Ovary (tissue), 9 donors: ENCODE measurements around the gene SRSF6. TPM values are rescaled to one million over a fixed set of nuclear protein-coding genes. Genes with fewer than 3 reads are reported as not detected.

ENCODE experiments used
- DNase-seq, 5 donors: peaks; one replicate each; pipeline ENCODE4 v3.0.0-alpha.2; 2019 to 2020
- H3K27ac ChIP-seq, 2 donors: fragments of 200-600 bp; one replicate each; pipeline versions ENCODE4 v1.5.1 to v1.8.0; 2019 to 2022
- H3K27me3 ChIP-seq: fragments of 200-600 bp; one replicate; pipeline ENCODE4 v1.8.0; 2022
- H3K36me3 ChIP-seq: fragments of 200-600 bp; sonication (generic); one replicate; pipeline ENCODE4 v1.5.1; 2019
- H3K4me1 ChIP-seq: one replicate; pipeline ENCODE4 v1.8.1; 2013; ENCODE audit warnings: mild to moderate bottlenecking, moderate library complexity; ENCODE audit not compliant: insufficient read depth
- H3K4me3 ChIP-seq: fragments of 200-600 bp; sonication (generic); one replicate; pipeline ENCODE4 v1.5.1; 2017
- H3K9me3 ChIP-seq, 2 donors: fragments of 200-600 bp in 1 of 2; sonication (generic) in 1 of 2; one replicate each; pipeline versions ENCODE4 v1.5.1 to v1.8.1; 2013 to 2019; ENCODE audit warnings: mild to moderate bottlenecking in 1 of 2, moderate library complexity in 1 of 2
- EP300 ChIP-seq: sonication (generic); formaldehyde crosslinking; IDR thresholded peaks from one replicate; pipeline ENCODE4 v1.6.1; 2017; ENCODE audit warnings: antibody characterized with exemption
- POLR2A ChIP-seq: fragments of 450-650 bp; IDR thresholded peaks from one replicate; pipeline ENCODE4 v1.6.1; 2017; ENCODE audit warnings: antibody characterized with exemption, mild to moderate bottlenecking, moderate library complexity
- WGBS, 3 donors: extraction: QIAGEN DNeasy Blood & Tissue Kit in 1 of 3; methylation state at CpG; one replicate each; pipeline versions ENCODE4 v1.1.5 to v1.1.7; 2013 to 2017; 5-methylcytosine and 5-hydroxymethylcytosine counted together
- intact Hi-C, 4 donors: fragments of 100-400 bp; cut with DNase I; formaldehyde crosslinking; loops; one replicate each; pipeline versions ENCODE4 v1.11.0 to v1.15.1; 2022 to 2023
- polyA plus RNA-seq, 2 donors: library from polyadenylated mRNA; stranded (reverse); fragments of 200-250 nt in 1 of 2; fragments of 350-450 nt in 1 of 2; fragmentation: Illumina TruSeq in 1 of 2; extraction: RNeasy Lipid Tissue Mini Kit (QIAGEN cat#74804) in 1 of 2; gene quantifications; one replicate each; pipeline ENCODE4 v1.2.3, GENCODE V29; 2013 to 2014
- total RNA-seq, 7 donors: library from RNA; depleted of rRNA in 2 of 7; stranded (reverse); fragments of >200 nt in 2 of 7; fragmentation: NEBNext Ultra II Directional in 3 of 7; extraction: Animal tissue kit (Norgen Biotek cat#: 25700) in 3 of 7; gene quantifications; one replicate each; pipeline versions ENCODE4 v1.1.0 to v1.2.4, GENCODE V29; 2016 to 2023
- TF ChIP-seq, protein P1 (sequence below), 3 donors: fragments of 450-650 bp in 2 of 3; fragments of 200-600 bp in 1 of 3; IDR thresholded peaks; one replicate each; pipeline versions ENCODE4 v1.5.1 to v1.8.0; 2016 to 2022; ENCODE audit warnings: antibody characterized with exemption in 3 of 3, mild to moderate bottlenecking in 1 of 3
- donor health status: DM: no; HTN: no; CAD: no; lungs with moderate emphysema.
- donor health status: DM: no; HTN: no; CAD: no.
- donor health status: Bipolar disorder and iron deficiency.
- donor health status: DM: yes; HTN: yes; CAD: no.
- donor health status: DM: no; HTN: no; CAD: no.
- donor health status: DM: yes; HTN: yes; CAD: no.

SRSF6 gene
- total and polyA plus RNA-seq, 9 donors: 69.7 to 163 (median 122) TPM

DNA sequence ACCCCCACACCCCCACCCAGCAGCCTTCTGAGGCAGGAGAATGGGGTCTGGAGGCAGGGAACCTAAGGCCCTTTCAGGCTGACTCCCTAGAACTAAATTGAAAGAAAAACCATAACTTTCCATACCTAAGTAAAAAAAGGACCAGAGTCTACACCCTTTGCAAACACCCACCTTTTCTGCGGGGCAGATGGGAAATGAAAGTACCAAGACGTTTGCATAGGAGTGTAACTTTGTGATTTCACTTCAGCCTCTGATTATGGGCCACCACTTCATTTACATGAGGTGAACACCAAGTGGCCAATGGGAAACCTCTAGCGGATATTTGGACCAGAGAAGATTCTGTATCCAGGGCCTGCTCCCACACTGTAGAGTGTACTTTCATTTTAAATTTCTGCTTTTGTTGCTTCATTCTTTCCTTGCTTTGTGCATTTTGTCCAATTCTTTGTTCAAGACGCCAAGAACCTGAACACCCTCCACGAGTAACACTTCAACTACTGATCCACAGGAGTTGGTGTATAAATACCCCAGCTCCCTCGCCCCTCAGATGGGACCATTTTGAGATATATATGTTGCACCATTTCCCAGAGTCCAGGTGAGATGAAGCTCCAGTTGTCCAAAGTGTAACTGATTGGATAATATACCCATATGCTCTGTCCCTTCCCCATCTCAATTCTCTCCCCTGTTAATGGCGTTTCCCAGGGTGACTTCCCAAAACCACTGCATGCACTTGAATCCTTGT lies 18.9 kb upstream of the SRSF6 start:
- H3K27ac ChIP-seq: no peak overlapping the region
- no peaks in the 10 kb centered on the region for H3K27me3 ChIP-seq
- intact Hi-C loops: no loop called here
- H3K4me3 ChIP-seq: no peak overlapping the region
- no peak for DNase-seq
- H3K36me3 ChIP-seq: no peaks in the 10 kb centered on the region
- no peaks in the 10 kb centered on the region for H3K4me1 ChIP-seq
- H3K9me3 ChIP-seq: no peaks in the 10 kb centered on the region
- TF ChIP-seq, protein P1, sequence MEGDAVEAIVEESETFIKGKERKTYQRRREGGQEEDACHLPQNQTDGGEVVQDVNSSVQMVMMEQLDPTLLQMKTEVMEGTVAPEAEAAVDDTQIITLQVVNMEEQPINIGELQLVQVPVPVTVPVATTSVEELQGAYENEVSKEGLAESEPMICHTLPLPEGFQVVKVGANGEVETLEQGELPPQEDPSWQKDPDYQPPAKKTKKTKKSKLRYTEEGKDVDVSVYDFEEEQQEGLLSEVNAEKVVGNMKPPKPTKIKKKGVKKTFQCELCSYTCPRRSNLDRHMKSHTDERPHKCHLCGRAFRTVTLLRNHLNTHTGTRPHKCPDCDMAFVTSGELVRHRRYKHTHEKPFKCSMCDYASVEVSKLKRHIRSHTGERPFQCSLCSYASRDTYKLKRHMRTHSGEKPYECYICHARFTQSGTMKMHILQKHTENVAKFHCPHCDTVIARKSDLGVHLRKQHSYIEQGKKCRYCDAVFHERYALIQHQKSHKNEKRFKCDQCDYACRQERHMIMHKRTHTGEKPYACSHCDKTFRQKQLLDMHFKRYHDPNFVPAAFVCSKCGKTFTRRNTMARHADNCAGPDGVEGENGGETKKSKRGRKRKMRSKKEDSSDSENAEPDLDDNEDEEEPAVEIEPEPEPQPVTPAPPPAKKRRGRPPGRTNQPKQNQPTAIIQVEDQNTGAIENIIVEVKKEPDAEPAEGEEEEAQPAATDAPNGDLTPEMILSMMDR (IDR thresholded peaks at IDR 0.05): no peak
- no peak for TF ChIP-seq EP300
- TF ChIP-seq POLR2A: no peak
- 75 to 86% (median 81%) methylated on average over 7 of the region's 7 CpGs for WGBS, 3 donors

DNA sequence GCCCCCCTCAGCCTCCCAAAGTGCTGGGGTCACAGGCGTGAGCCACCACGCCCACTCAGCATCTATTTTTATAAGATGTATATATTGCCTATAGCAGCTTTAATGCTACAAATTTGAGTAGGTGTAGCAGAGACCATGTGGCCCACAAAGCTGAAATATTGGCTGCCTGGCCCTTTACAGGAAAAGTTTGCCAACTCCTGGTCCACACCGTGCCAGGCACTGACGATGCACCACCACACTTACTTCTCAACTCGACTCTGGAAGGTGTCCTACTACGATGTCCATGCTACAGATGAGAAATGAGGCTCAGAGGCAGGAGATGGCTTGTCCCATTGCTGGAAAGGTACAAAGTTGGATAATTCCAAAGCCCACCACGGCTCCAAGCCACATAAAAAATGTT lies 17.2 kb upstream of the SRSF6 start:
- H3K27ac ChIP-seq: no peak overlapping the region
- H3K27me3 ChIP-seq: no peaks in the 10 kb centered on the region
- no peaks in the 10 kb centered on the region for H3K9me3 ChIP-seq
- WGBS, 3 donors: 77 to 86% (median 80%) methylated on average over 7 of the region's 7 CpGs
- intact Hi-C loops: loop anchor here in 2 of 4 donors (10.0 kb wide), 1 partner anchor 644 kb away; no protein-coding TSS in a partner anchor
- H3K4me1 ChIP-seq: no peaks in the 10 kb centered on the region
- TF ChIP-seq, protein P1 (IDR thresholded peaks at IDR 0.05): no peak
- TF ChIP-seq EP300: no peak
- no peak for TF ChIP-seq POLR2A
- DNase-seq: no peak
- no peaks in the 10 kb centered on the region for H3K36me3 ChIP-seq
- H3K4me3 ChIP-seq: no peak overlapping the region

DNA sequence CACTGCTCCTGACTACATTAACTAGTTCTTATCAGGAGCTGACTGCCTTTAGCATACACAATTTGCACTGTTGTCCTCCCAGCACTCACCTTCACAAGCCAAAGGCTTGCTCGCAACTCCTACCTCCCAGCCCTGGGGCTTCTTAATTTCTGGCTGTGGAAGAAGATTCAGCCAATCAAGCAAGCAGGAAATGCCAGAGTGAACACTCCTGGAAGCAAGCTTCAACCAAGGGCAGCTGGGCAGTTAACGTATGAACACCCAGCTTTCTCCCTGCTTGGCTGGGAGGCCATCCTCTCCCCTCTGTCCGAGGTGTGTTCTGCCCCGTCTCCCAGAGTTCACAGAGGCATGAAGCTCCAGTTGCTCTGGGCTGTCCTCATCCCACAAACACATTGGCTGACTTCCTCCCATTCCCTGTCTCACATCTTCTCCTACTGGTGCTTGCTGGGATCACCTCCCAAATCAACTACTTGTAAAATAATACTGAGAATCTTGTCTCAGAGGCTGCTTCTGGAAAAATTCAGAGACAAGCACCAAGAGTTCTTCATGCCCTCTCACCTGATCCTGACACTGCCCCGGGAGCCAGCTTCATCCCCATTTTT lies 15.3 kb upstream of the SRSF6 start:
- TF ChIP-seq EP300: no peak
- TF ChIP-seq, protein P1 (IDR thresholded peaks at IDR 0.05): no peak
- no peak for TF ChIP-seq POLR2A
- Histone ChIP-seq H3K4me1 (no peaks in the 10 kb centered on the region), H3K27me3 (no peaks in the 10 kb centered on the region), H3K36me3 (no peaks in the 10 kb centered on the region), H3K27ac (no peak overlapping the region), H3K4me3 (no peak overlapping the region), H3K9me3 (no peaks in the 10 kb centered on the region)
- intact Hi-C loops: loop anchor here in 2 of 4 donors (10.0 kb wide), 1 partner anchor 642 kb away; no protein-coding TSS in a partner anchor
- no peak for DNase-seq
- 34 to 43% (median 36%) methylated on average over 5 of the region's 5 CpGs for WGBS, 3 donors

DNA sequence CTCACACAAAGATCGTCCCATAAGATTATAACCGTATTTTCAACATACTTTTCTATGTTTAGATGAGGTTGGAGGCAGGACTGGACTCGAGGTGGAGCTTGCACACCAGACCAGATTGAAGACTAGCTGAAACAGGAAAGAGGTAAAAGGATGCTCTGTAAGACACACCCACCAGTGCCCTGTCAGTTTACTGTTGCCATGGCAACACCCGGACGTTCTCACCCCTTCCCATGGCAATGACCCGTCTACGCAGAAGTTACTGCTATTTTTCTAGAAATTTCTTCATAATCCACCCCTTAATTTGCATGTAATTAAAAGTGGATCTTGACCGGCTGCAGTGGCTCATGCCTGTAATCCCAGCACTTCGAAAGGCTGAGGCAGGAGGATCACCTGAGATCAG lies 13.6 kb upstream of the SRSF6 start:
- TF ChIP-seq EP300 (no peak), POLR2A (no peak)
- TF ChIP-seq, protein P1 (IDR thresholded peaks at IDR 0.05): no peak
- no peak for DNase-seq
- 58 to 63% (median 61%) methylated on average over 9 of the region's 9 CpGs for WGBS, 3 donors
- no peak overlapping the region for H3K4me3 ChIP-seq
- no peaks in the 10 kb centered on the region for H3K4me1 ChIP-seq
- H3K9me3 ChIP-seq: no peaks in the 10 kb centered on the region
- no peaks in the 10 kb centered on the region for H3K36me3 ChIP-seq
- H3K27me3 ChIP-seq: no peaks in the 10 kb centered on the region
- intact Hi-C loops: loop anchor here in 2 of 4 donors (10.0 kb wide), 1 partner anchor 641 kb away; no protein-coding TSS in a partner anchor
- H3K27ac ChIP-seq: no peak overlapping the region
